Astrocyte (in vitro differentiated cells and primary cell): Measurements from ENCODE around the gene UGGT2.

Experiments
- EZH2 ChIP-seq: IDR thresholded peaks from 2 replicates; pipeline ENCODE4 v1.6.1; 2012; ENCODE audit warnings: mild to moderate bottlenecking, low read length, inconsistent platforms; ENCODE audit not compliant: insufficient read depth
- TF ChIP-seq, protein P1 (sequence below): IDR thresholded peaks from 2 replicates; pipeline ENCODE4 v1.5.1; 2011; ENCODE audit warnings: low read depth, mild to moderate bottlenecking, inconsistent platforms, low read length, moderate library complexity; ENCODE audit not compliant: insufficient read depth

DNA sequence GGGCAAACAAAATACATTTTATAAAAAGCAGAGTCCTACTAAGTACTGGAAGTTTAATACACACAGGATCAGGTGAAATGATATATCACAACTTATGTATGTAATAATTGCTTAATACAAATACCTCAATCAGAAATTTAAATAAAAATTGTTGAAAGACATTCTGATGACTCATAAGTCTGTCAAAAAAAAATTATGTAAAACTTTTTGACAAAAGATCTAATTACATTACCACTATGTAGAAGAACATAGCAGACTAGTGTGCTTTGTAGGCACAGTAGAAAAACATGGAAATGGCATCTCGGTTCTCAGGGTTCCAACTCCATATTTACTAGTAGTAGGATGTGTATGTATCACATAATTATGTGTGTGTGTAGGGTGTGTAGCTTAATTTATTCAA lies 220.1 kb downstream of the UGGT2 start:
- TF ChIP-seq, protein P1, sequence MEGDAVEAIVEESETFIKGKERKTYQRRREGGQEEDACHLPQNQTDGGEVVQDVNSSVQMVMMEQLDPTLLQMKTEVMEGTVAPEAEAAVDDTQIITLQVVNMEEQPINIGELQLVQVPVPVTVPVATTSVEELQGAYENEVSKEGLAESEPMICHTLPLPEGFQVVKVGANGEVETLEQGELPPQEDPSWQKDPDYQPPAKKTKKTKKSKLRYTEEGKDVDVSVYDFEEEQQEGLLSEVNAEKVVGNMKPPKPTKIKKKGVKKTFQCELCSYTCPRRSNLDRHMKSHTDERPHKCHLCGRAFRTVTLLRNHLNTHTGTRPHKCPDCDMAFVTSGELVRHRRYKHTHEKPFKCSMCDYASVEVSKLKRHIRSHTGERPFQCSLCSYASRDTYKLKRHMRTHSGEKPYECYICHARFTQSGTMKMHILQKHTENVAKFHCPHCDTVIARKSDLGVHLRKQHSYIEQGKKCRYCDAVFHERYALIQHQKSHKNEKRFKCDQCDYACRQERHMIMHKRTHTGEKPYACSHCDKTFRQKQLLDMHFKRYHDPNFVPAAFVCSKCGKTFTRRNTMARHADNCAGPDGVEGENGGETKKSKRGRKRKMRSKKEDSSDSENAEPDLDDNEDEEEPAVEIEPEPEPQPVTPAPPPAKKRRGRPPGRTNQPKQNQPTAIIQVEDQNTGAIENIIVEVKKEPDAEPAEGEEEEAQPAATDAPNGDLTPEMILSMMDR: no peak
- TF ChIP-seq EZH2: no peak
